HEK293 (cell line): ENCODE results near the gene ZNF200.

ENCODE experiments used
- OSR2 ChIP-seq: fragments of 450-650 bp; formaldehyde crosslinking; IDR thresholded peaks from 2 replicates; pipeline ENCODE4 v1.5.1; 2016; ENCODE audit warnings: missing biosample characterization, missing genetic modification characterization
- PBX3 ChIP-seq: sonication (generic); formaldehyde crosslinking; IDR thresholded peaks from 2 replicates; pipeline ENCODE4 v1.8.1; 2022; ENCODE audit warnings: mild to moderate bottlenecking, moderate library complexity, missing genetic modification reagents
- TCF7L2 ChIP-seq: IDR thresholded peaks from 2 replicates; pipeline ENCODE4 v1.6.1; 2011; ENCODE audit warnings: low read depth, mild to moderate bottlenecking, inconsistent platforms, low read length, moderate library complexity, borderline replicate concordance
- ZNF138 ChIP-seq: fragments of 450-650 bp; formaldehyde crosslinking; IDR thresholded peaks from 2 replicates; pipeline ENCODE4 v1.5.1; 2016; ENCODE audit warnings: missing biosample characterization, missing genetic modification characterization, borderline replicate concordance
- ZNF157 ChIP-seq: fragments of 450-650 bp; formaldehyde crosslinking; IDR thresholded peaks from 2 replicates; pipeline ENCODE4 v1.5.1; 2016; ENCODE audit warnings: missing biosample characterization, missing genetic modification characterization
- ZNF2 ChIP-seq: fragments of 450-650 bp; formaldehyde crosslinking; IDR thresholded peaks from 2 replicates; pipeline ENCODE4 v1.5.1; 2016; ENCODE audit warnings: missing biosample characterization, missing genetic modification characterization
- ZNF302 ChIP-seq: fragments of 450-650 bp; formaldehyde crosslinking; IDR thresholded peaks from 2 replicates; pipeline ENCODE4 v1.5.1; 2016; ENCODE audit warnings: missing biosample characterization, missing genetic modification characterization, low read depth
- ZNF501 ChIP-seq: fragments of 450-650 bp; formaldehyde crosslinking; IDR thresholded peaks from 2 replicates; pipeline ENCODE4 v1.5.1; 2016; ENCODE audit warnings: missing biosample characterization, missing genetic modification characterization
- ZNF596 ChIP-seq: fragments of 450-650 bp; IDR thresholded peaks from 2 replicates; pipeline ENCODE4 v1.5.0; 2018; ENCODE audit warnings: missing biosample characterization, mild to moderate bottlenecking, missing genetic modification characterization, moderate library complexity
- ZNF654 ChIP-seq: fragments of 450-650 bp; formaldehyde crosslinking; IDR thresholded peaks from 2 replicates; pipeline ENCODE4 v1.5.1; 2016; ENCODE audit warnings: low read depth, missing biosample characterization, missing genetic modification characterization
- TF ChIP-seq, protein P1 (sequence below): fragments of 450-650 bp; formaldehyde crosslinking; IDR thresholded peaks from 2 replicates; pipeline ENCODE4 v1.5.1; 2016; ENCODE audit warnings: missing biosample characterization, missing genetic modification characterization
- TF ChIP-seq, protein P2 (sequence below): fragments of 450-650 bp; formaldehyde crosslinking; IDR thresholded peaks from 2 replicates; pipeline ENCODE4 v1.5.1; 2016; ENCODE audit warnings: missing biosample characterization, missing genetic modification characterization, low read depth

DNA sequence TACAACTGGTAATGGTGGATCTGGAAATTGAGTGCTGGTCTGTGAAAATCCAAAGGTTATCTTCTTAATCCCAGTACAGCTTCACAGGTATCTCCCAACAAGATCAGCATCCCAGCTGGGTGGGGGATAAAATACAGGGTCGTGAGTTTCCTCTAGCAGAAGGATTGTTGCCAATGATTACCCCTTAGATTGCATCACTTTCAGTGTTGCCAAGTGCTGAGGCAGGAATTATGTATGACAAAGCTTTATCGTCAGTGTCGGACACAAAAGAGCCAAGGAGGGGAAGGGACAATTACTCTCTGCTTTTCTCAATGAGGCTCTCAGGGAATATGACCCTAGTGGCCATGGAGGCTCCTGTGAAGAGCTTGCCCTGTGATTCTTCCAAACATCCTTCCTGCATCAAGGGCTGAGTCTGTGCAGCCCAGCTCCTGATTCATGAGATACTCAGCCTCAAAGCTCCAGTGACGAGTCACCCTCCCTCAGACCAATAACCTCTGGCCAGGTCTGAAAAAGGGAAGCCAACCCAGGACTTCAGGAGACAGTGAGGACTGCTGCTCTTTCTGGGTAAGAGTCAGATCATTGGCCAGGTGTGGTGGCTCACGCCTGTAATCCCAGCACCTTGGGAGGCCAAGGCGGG lies 31.9 kb downstream of the ZNF200 start:
- TF ChIP-seq ZNF501 (tag by site-specific recombination) (no peak), ZNF302 (no peak), TCF7L2 (no peak), ZNF2 (tag by site-specific recombination) (no peak), OSR2 (tag by site-specific recombination) (no peak), ZNF138 (tag by site-specific recombination) (no peak), ZNF596 (tag by site-specific recombination) (no peak), PBX3 (CRISPR knock-in tag) (no peak), ZNF157 (no peak), ZNF654 (tag by site-specific recombination) (no peak)
- TF ChIP-seq, protein P1, sequence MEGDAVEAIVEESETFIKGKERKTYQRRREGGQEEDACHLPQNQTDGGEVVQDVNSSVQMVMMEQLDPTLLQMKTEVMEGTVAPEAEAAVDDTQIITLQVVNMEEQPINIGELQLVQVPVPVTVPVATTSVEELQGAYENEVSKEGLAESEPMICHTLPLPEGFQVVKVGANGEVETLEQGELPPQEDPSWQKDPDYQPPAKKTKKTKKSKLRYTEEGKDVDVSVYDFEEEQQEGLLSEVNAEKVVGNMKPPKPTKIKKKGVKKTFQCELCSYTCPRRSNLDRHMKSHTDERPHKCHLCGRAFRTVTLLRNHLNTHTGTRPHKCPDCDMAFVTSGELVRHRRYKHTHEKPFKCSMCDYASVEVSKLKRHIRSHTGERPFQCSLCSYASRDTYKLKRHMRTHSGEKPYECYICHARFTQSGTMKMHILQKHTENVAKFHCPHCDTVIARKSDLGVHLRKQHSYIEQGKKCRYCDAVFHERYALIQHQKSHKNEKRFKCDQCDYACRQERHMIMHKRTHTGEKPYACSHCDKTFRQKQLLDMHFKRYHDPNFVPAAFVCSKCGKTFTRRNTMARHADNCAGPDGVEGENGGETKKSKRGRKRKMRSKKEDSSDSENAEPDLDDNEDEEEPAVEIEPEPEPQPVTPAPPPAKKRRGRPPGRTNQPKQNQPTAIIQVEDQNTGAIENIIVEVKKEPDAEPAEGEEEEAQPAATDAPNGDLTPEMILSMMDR: no peak
- TF ChIP-seq, protein P2, sequence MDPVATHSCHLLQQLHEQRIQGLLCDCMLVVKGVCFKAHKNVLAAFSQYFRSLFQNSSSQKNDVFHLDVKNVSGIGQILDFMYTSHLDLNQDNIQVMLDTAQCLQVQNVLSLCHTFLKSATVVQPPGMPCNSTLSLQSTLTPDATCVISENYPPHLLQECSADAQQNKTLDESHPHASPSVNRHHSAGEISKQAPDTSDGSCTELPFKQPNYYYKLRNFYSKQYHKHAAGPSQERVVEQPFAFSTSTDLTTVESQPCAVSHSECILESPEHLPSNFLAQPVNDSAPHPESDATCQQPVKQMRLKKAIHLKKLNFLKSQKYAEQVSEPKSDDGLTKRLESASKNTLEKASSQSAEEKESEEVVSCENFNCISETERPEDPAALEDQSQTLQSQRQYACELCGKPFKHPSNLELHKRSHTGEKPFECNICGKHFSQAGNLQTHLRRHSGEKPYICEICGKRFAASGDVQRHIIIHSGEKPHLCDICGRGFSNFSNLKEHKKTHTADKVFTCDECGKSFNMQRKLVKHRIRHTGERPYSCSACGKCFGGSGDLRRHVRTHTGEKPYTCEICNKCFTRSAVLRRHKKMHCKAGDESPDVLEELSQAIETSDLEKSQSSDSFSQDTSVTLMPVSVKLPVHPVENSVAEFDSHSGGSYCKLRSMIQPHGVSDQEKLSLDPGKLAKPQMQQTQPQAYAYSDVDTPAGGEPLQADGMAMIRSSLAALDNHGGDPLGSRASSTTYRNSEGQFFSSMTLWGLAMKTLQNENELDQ (tag by site-specific recombination): no peak
